ENCODE results near the gene EZR. TPM values are rescaled to one million over a fixed set of nuclear protein-coding genes. Genes with fewer than 3 reads are reported as not detected.

The EZR gene
- total RNA-seq, 1 donor from 2014 or later: 254 TPM

GRCh38 chr6:158777510-158777909 is 41.7 kb downstream of the EZR start:
- H3K27ac ChIP-seq: no peak overlapping the region
- H3K9me3 ChIP-seq: no peaks in the 10 kb centered on the region
- no peak for DNase-seq
- TF ChIP-seq CTCF (IDR thresholded peaks at IDR 0.05): no peak
- ATAC-seq: no peak
- H3K4me1 ChIP-seq: peaks cover 15% of the 10 kb centered on the region
- H3K4me3 ChIP-seq: no peak overlapping the region
- intact Hi-C loops (cut with DNase I): no loop called here
- no peaks in the 10 kb centered on the region for H3K27me3 ChIP-seq (ENCODE audit: low read depth)
- peaks cover 98% of the 10 kb centered on the region for H3K36me3 ChIP-seq

- Histone ChIP-seq H3K9me3 (no peaks in the 10 kb centered on the region), H3K4me3 (no peak overlapping the region), H3K27me3 (ENCODE audit: low read depth) (no peaks in the 10 kb centered on the region), H3K4me1 (peaks cover 15% of the 10 kb centered on the region), H3K27ac (no peak overlapping the region), H3K36me3 (peaks cover 98% of the 10 kb centered on the region)
- DNase-seq (no peak), ATAC-seq (peak in 1 of 2 donors; percentile 0)
- intact Hi-C loops (cut with DNase I): no loop called here
- no peak for TF ChIP-seq CTCF (IDR thresholded peaks at IDR 0.05)
Observed at GRCh38 chr6:158776737-158777136, 42.4 kb downstream of the EZR start.

GRCh38 chr6:158775832-158776231 is 43.3 kb downstream of the EZR start:
- Histone ChIP-seq H3K36me3 (peaks cover 98% of the 10 kb centered on the region), H3K4me1 (peaks cover 9% of the 10 kb centered on the region), H3K9me3 (no peaks in the 10 kb centered on the region), H3K4me3 (no peak overlapping the region), H3K27ac (no peak overlapping the region), H3K27me3 (ENCODE audit: low read depth) (no peaks in the 10 kb centered on the region)
- ATAC-seq (no peak), DNase-seq (no peak)
- intact Hi-C loops (cut with DNase I): no loop called here
- TF ChIP-seq CTCF (IDR thresholded peaks at IDR 0.05): no peak

GRCh38 chr6:158774717-158775449 is 44.3 kb downstream of the EZR start:
- H3K9me3 ChIP-seq: no peaks in the 10 kb centered on the region
- intact Hi-C loops (cut with DNase I): no loop called here
- H3K36me3 ChIP-seq: peaks cover 98% of the 10 kb centered on the region
- no peaks in the 10 kb centered on the region for H3K27me3 ChIP-seq (ENCODE audit: low read depth)
- peaks cover 8% of the 10 kb centered on the region for H3K4me1 ChIP-seq
- H3K27ac ChIP-seq: no peak overlapping the region
- no peak for ATAC-seq
- DNase-seq: no peak
- no peak overlapping the region for H3K4me3 ChIP-seq
- TF ChIP-seq CTCF (IDR thresholded peaks at IDR 0.05): no peak

GRCh38 chr6:158773581-158774449 is 45.4 kb downstream of the EZR start:
- DNase-seq (no peak), ATAC-seq (no peak)
- Histone ChIP-seq H3K27me3 (ENCODE audit: low read depth) (no peaks in the 10 kb centered on the region), H3K9me3 (no peaks in the 10 kb centered on the region), H3K36me3 (peaks cover 98% of the 10 kb centered on the region), H3K4me3 (no peak overlapping the region), H3K4me1 (peaks cover 8% of the 10 kb centered on the region), H3K27ac (peak overlapping the region; percentile 27)
- TF ChIP-seq CTCF (IDR thresholded peaks at IDR 0.05): no peak
- intact Hi-C loops (cut with DNase I): no loop called here

All from lower lobe of right lung (tissue), 2 donors.